WTC11 (cell line): ENCODE data around the gene CYP11A1. TPM values are rescaled to one million over a fixed set of nuclear protein-coding genes. Genes with fewer than 3 reads are reported as not detected.

ENCODE experiments used
- ATAC-seq: fragments of 200-7000 bp; cut with Tn5 transposase; 2 replicates; pipeline ENCODE4 v1.10.0; 2021; ENCODE audit warnings: mild to moderate bottlenecking, moderate library complexity
- CTCF ChIA-PET: fragments of 300-600 bp; sonication (Branson Sonifier 250); formaldehyde crosslinking; loops from one replicate; lab custom pipeline; 2021; ENCODE audit warnings: antibody characterized with exemption; lab: Charles Lee
- POLR2A ChIA-PET: fragments of 350-600 bp; sonication (Branson Sonifier 250); formaldehyde crosslinking; loops from one replicate; lab custom pipeline; 2021; ENCODE audit warnings: antibody characterized with exemption; lab: Charles Lee
- DNase-seq: peaks from one replicate; pipeline ENCODE4 v3.0.0; 2021; ENCODE audit warnings: low spot score
- H3K27ac Mint-ChIP-seq: 2 replicates; pipeline ENCODE4 v1.8.0; 2021; ENCODE audit warnings: mixed read lengths
- H3K27me3 Mint-ChIP-seq: 2 replicates; pipeline ENCODE4 v1.8.0; 2021; ENCODE audit warnings: low read depth, mild to moderate bottlenecking, moderate library complexity, mixed read lengths
- H3K36me3 Mint-ChIP-seq: 2 replicates; pipeline ENCODE4 v1.8.0; 2021; ENCODE audit warnings: mixed read lengths
- H3K4me1 Mint-ChIP-seq: 2 replicates; pipeline ENCODE4 v1.8.0; 2022; ENCODE audit warnings: mixed read lengths
- H3K4me3 Mint-ChIP-seq: 2 replicates; pipeline ENCODE4 v1.8.0; 2021; ENCODE audit warnings: mild to moderate bottlenecking, moderate library complexity, mixed read lengths
- H3K9me3 Mint-ChIP-seq: 2 replicates; pipeline ENCODE4 v1.8.0; 2021; ENCODE audit warnings: mixed read lengths
- ATF1 ChIP-seq: sonication (generic); formaldehyde crosslinking; IDR thresholded peaks from 2 replicates; pipeline ENCODE4 v1.8.1; 2023; ENCODE audit warnings: mild to moderate bottlenecking, moderate library complexity, missing genetic modification reagents
- CREM ChIP-seq: sonication (generic); formaldehyde crosslinking; IDR thresholded peaks from 2 replicates; pipeline ENCODE4 v1.8.1; 2022; ENCODE audit warnings: mild to moderate bottlenecking, missing genetic modification reagents, moderate library complexity
- EMX1 ChIP-seq: fragments of 250-450 bp; sonication (Bioruptor Pico); IDR thresholded peaks from 2 replicates; pipeline ENCODE4 v1.8.0; 2021; ENCODE audit warnings: mild to moderate bottlenecking
- ETV6 ChIP-seq: sonication (generic); formaldehyde crosslinking; IDR thresholded peaks from 2 replicates; pipeline ENCODE4 v1.8.1; 2022; ENCODE audit warnings: mild to moderate bottlenecking, missing genetic modification reagents
- FOXJ3 ChIP-seq: sonication (generic); formaldehyde crosslinking; IDR thresholded peaks from 2 replicates; pipeline ENCODE4 v1.9.0; 2021; ENCODE audit warnings: missing genetic modification reagents, mild to moderate bottlenecking, borderline replicate concordance
- GRHL2 ChIP-seq: fragments of 250-450 bp; sonication (Bioruptor Pico); IDR thresholded peaks from 2 replicates; pipeline ENCODE4 v1.8.0; 2022; ENCODE audit warnings: mild to moderate bottlenecking, moderate library complexity; ENCODE audit not compliant: insufficient replicate concordance, severe bottlenecking
- IRF2 ChIP-seq: sonication (generic); formaldehyde crosslinking; IDR thresholded peaks from 2 replicates; pipeline ENCODE4 v1.8.0; 2022; ENCODE audit warnings: low read depth, missing genetic modification reagents, borderline replicate concordance
- JAZF1 ChIP-seq: fragments of 250-450 bp; sonication (Bioruptor Pico); IDR thresholded peaks from 2 replicates; pipeline ENCODE4 v1.9.0; 2021; ENCODE audit warnings: moderate library complexity, mild to moderate bottlenecking, inconsistent platforms
- MXD4 ChIP-seq: fragments of 250-450 bp; sonication (Bioruptor Pico); IDR thresholded peaks from 2 replicates; pipeline ENCODE4 v1.8.0; 2021; ENCODE audit warnings: mild to moderate bottlenecking, moderate library complexity, borderline replicate concordance
- NR1H2 ChIP-seq: sonication (generic); formaldehyde crosslinking; IDR thresholded peaks from 2 replicates; pipeline ENCODE4 v1.9.0; 2021; ENCODE audit warnings: mild to moderate bottlenecking, moderate library complexity, missing genetic modification reagents
- TP53 ChIP-seq: sonication (generic); formaldehyde crosslinking; IDR thresholded peaks from 2 replicates; pipeline ENCODE4 v1.8.1; 2023; ENCODE audit warnings: mild to moderate bottlenecking, missing genetic modification reagents
- ZNF121 ChIP-seq: sonication (generic); formaldehyde crosslinking; IDR thresholded peaks from 2 replicates; pipeline ENCODE4 v1.8.0; 2023; ENCODE audit warnings: missing genetic modification reagents
- ZNF317 ChIP-seq: sonication (generic); formaldehyde crosslinking; IDR thresholded peaks from 2 replicates; pipeline ENCODE4 v1.8.1; 2023; ENCODE audit warnings: low read depth, mild to moderate bottlenecking, moderate library complexity, missing genetic modification reagents, borderline replicate concordance
- ZNF671 ChIP-seq: fragments of 250-450 bp; sonication (Bioruptor Pico); IDR thresholded peaks from 2 replicates; pipeline ENCODE4 v1.8.0; 2021; ENCODE audit warnings: mild to moderate bottlenecking
- total RNA-seq: library from RNA; stranded (reverse); gene quantifications from 3 replicates; pipeline ENCODE4 v1.2.3, GENCODE V29; 2021
- TF ChIP-seq, protein P1 (sequence below): sonication (generic); formaldehyde crosslinking; IDR thresholded peaks from 2 replicates; pipeline ENCODE4 v1.8.0; 2022; ENCODE audit warnings: missing genetic modification reagents
- TF ChIP-seq, protein P2 (sequence below): sonication (generic); formaldehyde crosslinking; IDR thresholded peaks from 2 replicates; pipeline ENCODE4 v1.8.1; 2023; ENCODE audit warnings: mild to moderate bottlenecking, missing genetic modification reagents, moderate library complexity
- TF ChIP-seq, protein P3 (sequence below): sonication (generic); formaldehyde crosslinking; IDR thresholded peaks from 2 replicates; pipeline ENCODE4 v1.8.0; 2022; ENCODE audit warnings: mild to moderate bottlenecking, missing genetic modification reagents
- TF ChIP-seq, protein P4 (sequence below): sonication (generic); formaldehyde crosslinking; IDR thresholded peaks from 2 replicates; pipeline ENCODE4 v1.8.0; 2022; ENCODE audit warnings: mild to moderate bottlenecking, missing genetic modification reagents

Gene CYP11A1
- total RNA-seq, 1 experiment from 2014 or later, result 3.4 TPM

DNA sequence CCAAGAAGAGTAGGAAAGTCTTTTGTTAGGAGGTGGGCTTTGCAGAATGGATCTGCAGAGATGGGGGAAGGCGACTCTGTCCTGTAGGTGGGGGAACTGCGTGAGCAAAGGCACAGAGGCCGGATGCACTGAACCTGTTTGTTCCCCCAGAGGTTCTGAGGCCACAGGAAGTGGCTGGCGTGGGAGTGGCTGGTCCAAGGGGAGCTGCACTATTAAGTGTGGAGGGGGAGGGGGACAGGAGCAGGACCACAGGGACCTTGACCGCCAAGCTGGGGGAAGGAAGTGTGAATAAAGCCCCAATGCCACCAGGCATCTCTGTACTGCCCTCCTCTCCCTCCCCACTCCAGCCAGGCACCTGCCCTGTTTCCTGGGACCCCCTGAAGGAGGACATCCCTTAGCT lies 51.8 kb downstream of the CYP11A1 start:
- H3K9me3 Mint-ChIP-seq, result no peaks in the 10 kb centered on the region
- ChIA-PET CTCF (interaction anchor here (0.8 to 2.7 kb wide), 13 partner anchors 8 to 343 kb away, joined by 3 to 12 read pairs (median 6); partner anchors contain the start of gene STRA6), POLR2A (no interaction called here)
- ATAC-seq (no peak), DNase-seq (no peak)
- no peak overlapping the region for H3K4me3 Mint-ChIP-seq
- H3K4me1 Mint-ChIP-seq, result peaks cover 63% of the 10 kb centered on the region
- TF ChIP-seq, protein P1, sequence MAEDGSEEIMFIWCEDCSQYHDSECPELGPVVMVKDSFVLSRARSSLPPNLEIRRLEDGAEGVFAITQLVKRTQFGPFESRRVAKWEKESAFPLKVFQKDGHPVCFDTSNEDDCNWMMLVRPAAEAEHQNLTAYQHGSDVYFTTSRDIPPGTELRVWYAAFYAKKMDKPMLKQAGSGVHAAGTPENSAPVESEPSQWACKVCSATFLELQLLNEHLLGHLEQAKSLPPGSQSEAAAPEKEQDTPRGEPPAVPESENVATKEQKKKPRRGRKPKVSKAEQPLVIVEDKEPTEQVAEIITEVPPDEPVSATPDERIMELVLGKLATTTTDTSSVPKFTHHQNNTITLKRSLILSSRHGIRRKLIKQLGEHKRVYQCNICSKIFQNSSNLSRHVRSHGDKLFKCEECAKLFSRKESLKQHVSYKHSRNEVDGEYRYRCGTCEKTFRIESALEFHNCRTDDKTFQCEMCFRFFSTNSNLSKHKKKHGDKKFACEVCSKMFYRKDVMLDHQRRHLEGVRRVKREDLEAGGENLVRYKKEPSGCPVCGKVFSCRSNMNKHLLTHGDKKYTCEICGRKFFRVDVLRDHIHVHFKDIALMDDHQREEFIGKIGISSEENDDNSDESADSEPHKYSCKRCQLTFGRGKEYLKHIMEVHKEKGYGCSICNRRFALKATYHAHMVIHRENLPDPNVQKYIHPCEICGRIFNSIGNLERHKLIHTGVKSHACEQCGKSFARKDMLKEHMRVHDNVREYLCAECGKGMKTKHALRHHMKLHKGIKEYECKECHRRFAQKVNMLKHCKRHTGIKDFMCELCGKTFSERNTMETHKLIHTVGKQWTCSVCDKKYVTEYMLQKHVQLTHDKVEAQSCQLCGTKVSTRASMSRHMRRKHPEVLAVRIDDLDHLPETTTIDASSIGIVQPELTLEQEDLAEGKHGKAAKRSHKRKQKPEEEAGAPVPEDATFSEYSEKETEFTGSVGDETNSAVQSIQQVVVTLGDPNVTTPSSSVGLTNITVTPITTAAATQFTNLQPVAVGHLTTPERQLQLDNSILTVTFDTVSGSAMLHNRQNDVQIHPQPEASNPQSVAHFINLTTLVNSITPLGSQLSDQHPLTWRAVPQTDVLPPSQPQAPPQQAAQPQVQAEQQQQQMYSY (CRISPR knock-in tag), result no peak
- TF ChIP-seq, protein P2, sequence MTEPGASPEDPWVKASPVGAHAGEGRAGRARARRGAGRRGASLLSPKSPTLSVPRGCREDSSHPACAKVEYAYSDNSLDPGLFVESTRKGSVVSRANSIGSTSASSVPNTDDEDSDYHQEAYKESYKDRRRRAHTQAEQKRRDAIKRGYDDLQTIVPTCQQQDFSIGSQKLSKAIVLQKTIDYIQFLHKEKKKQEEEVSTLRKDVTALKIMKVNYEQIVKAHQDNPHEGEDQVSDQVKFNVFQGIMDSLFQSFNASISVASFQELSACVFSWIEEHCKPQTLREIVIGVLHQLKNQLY, result no peak
- TF ChIP-seq MXD4 (CRISPR knock-in tag) (no peak), ZNF121 (no peak), NR1H2 (CRISPR knock-in tag) (no peak), FOXJ3 (no peak), TP53 (CRISPR knock-in tag) (no peak), CREM (no peak), IRF2 (CRISPR knock-in tag) (no peak)
- TF ChIP-seq, protein P3, sequence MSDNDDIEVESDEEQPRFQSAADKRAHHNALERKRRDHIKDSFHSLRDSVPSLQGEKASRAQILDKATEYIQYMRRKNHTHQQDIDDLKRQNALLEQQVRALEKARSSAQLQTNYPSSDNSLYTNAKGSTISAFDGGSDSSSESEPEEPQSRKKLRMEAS, result no peak
- no peak overlapping the region for H3K27ac Mint-ChIP-seq
- no peaks in the 10 kb centered on the region; the same call in 1 of the 2 replicates for H3K27me3 Mint-ChIP-seq
- no peaks in the 10 kb centered on the region for H3K36me3 Mint-ChIP-seq

DNA sequence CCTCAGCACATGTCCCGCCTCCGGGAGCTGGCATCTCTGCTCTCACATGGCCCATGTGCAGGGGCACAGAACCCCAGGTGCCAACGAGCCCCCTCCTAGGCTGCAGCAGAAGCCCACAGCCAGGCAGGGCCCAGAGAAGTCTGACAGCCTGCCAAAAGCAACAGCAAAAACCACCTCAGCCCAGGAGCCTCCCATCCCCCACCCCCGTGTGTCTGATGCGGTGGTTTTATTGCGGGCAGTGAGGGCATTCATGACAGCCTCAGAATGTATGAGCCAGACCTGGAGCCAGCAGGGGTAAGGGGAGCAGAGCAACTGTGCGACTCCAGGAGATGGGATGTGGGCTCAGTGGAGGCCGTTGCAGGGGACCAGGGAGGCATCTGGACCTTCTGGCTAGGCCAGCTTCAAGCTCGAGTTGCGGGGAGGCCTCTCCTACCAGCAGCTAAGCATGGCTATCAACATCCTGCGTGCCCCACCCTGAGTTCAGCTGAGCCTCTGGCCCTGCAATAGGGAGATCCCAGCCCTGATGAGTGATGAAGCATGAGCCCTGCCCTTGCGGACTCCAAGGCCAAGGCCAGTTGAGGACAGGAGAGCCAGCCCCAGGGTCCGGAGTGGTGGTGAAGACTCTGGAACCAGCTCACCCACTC lies 52.5 kb downstream of the CYP11A1 start:
- Mint-ChIP-seq H3K9me3 (no peaks in the 10 kb centered on the region), H3K27ac (no peak overlapping the region), H3K36me3 (no peaks in the 10 kb centered on the region), H3K4me3 (no peak overlapping the region), H3K4me1 (peaks cover 59% of the 10 kb centered on the region), H3K27me3 (no peaks in the 10 kb centered on the region; the same call in none of the 2 replicates)
- ATAC-seq (no peak), DNase-seq (no peak)
- TF ChIP-seq ZNF317 (CRISPR knock-in tag) (no peak), FOXJ3 (no peak), ETV6 (0 out of 2 replicates have a peak, but pooled peaks have one; percentile 34)
- POLR2A ChIA-PET, result no interaction called here
- CTCF ChIA-PET, result interaction anchor here (0.5 to 2.7 kb wide), 13 partner anchors 10 to 342 kb away, joined by 3 to 12 read pairs (median 5); partner anchors contain the start of gene STRA6

DNA sequence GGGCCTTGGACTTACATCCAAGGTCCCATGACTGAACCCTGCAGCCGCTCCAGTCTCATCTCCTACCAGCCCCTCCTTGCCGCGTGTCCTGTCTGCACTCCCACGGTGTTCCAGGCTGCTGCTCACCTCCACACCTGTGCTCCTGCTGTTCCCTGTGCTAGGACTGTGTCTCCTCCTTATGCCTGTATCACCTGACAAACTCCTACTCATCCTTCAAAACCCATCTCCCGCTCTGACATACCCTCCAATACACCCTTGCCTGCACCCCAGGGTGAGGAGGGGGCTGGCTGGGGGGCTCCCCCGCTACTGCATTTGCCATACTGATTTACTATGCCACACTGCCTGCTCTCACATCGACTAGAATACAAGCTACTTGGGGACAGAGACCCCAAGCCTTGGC lies 53.6 kb downstream of the CYP11A1 start:
- Mint-ChIP-seq H3K4me1 (peaks cover 54% of the 10 kb centered on the region), H3K9me3 (no peaks in the 10 kb centered on the region), H3K27ac (no peak overlapping the region), H3K4me3 (no peak overlapping the region), H3K36me3 (no peaks in the 10 kb centered on the region), H3K27me3 (peaks cover 7% of the 10 kb centered on the region)
- no peak for DNase-seq
- no peak for ATAC-seq
- TF ChIP-seq GRHL2 (CRISPR knock-in tag), result no peak
- ChIA-PET POLR2A (no interaction called here), CTCF (interaction anchor here (1.6 to 2.7 kb wide), 3 partner anchors 9 to 266 kb away, joined by 7 to 12 read pairs (median 7); no protein-coding TSS in a partner anchor)

DNA sequence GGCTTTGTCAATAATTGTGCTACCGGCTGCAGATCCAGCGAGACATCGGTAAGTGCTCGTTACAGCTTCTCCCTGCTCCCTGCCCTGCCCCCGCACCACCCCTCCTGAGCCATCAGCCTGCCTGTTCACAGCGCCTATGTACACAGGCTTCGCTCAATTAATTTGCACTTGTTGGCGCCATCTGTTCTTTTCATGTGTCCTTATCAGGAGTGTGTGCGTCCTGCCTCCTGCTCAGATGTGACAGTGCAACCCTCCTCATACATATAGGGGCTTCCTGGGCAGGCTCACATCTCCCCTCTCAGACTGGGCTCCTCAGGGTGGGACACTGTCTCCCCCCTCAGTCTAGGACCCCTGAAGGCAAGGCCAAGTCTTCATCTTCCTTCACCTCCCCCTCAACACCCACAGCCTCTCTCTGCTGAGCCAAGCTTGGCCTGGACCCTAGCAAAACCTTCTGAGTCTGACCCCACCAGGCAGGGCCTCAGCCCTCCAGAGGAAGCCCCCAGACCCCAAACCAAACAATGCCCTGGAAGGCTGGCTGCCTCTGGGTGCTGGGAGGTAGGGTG lies 54.9 kb downstream of the CYP11A1 start:
- H3K9me3 Mint-ChIP-seq, result no peaks in the 10 kb centered on the region
- DNase-seq, result no peak
- H3K4me3 Mint-ChIP-seq, result no peak overlapping the region
- TF ChIP-seq ZNF671 (CRISPR knock-in tag) (no peak), JAZF1 (no peak), ATF1 (CRISPR knock-in tag) (no peak), GRHL2 (CRISPR knock-in tag) (no peak), EMX1 (CRISPR knock-in tag) (no peak)
- TF ChIP-seq, protein P3, result no peak
- TF ChIP-seq, protein P4, sequence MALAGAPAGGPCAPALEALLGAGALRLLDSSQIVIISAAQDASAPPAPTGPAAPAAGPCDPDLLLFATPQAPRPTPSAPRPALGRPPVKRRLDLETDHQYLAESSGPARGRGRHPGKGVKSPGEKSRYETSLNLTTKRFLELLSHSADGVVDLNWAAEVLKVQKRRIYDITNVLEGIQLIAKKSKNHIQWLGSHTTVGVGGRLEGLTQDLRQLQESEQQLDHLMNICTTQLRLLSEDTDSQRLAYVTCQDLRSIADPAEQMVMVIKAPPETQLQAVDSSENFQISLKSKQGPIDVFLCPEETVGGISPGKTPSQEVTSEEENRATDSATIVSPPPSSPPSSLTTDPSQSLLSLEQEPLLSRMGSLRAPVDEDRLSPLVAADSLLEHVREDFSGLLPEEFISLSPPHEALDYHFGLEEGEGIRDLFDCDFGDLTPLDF, result no peak
- H3K4me1 Mint-ChIP-seq, result peaks cover 58% of the 10 kb centered on the region
- no peak for ATAC-seq
- H3K27me3 Mint-ChIP-seq, result peaks cover 8% of the 10 kb centered on the region
- POLR2A ChIA-PET, result no interaction called here
- CTCF ChIA-PET, result interaction anchor here (0.9 to 6.2 kb wide), 32 partner anchors 9 to 340 kb away, joined by 3 to 347 read pairs (median 5); partner anchors contain the start of genes ISLR, ISLR2 and STRA6
- no peaks in the 10 kb centered on the region for H3K36me3 Mint-ChIP-seq
- H3K27ac Mint-ChIP-seq, result no peak overlapping the region
